Natural killer cell treated with Interleukin-12 subunit alpha and Interleukin-12 subunit beta and Interleukin-15 and Interleukin-18, amount 100 ng/mL, for 72 hours (primary cell): ENCODE data around the gene SERAC1. TPM values are rescaled to one million over a fixed set of nuclear protein-coding genes. Genes with fewer than 3 reads are reported as not detected.

Source experiments
- ATAC-seq, 2 donors: fragments of 150-1000 bp; cut with Tn5 transposase in 1 of 2; sonication (Bioruptor Pico), chemical (Tn5 transposase) in 1 of 2; 2 replicates each; pipeline ENCODE4 v1.10.0; 2021
- DNase-seq: peaks from one replicate; pipeline ENCODE4 v3.0.0; 2022; ENCODE audit warnings: low spot score
- H3K27ac Mint-ChIP-seq, 2 donors: 1 replicate in 1 of 2; 2 replicates in 1 of 2; pipeline ENCODE4 v1.8.0; 2022; ENCODE audit warnings: mixed read lengths in 2 of 2, mild to moderate bottlenecking in 1 of 2, moderate library complexity in 1 of 2
- H3K27me3 Mint-ChIP-seq, 2 donors: 1 replicate in 1 of 2; 2 replicates in 1 of 2; pipeline ENCODE4 v1.8.0; 2022; ENCODE audit warnings: mixed read lengths in 2 of 2
- H3K36me3 Mint-ChIP-seq: one replicate; pipeline ENCODE4 v1.8.0; 2022; ENCODE audit warnings: mixed read lengths
- H3K4me1 Mint-ChIP-seq, 2 donors: 1 replicate in 1 of 2; 2 replicates in 1 of 2; pipeline ENCODE4 v1.8.0; 2022; ENCODE audit warnings: low read depth in 2 of 2, mixed read lengths in 2 of 2, mild to moderate bottlenecking in 1 of 2
- H3K4me3 Mint-ChIP-seq: one replicate; pipeline ENCODE4 v1.8.0; 2022; ENCODE audit warnings: mixed read lengths
- H3K9me3 Mint-ChIP-seq: 2 replicates; pipeline ENCODE4 v1.8.0; 2022; ENCODE audit warnings: mixed read lengths
- total RNA-seq, 2 donors: library from RNA; stranded (reverse); gene quantifications; one replicate each; pipeline ENCODE4 v1.2.3, GENCODE V29; 2022

The SERAC1 gene
- total RNA-seq, 2 donors from 2014 or later, result 4.9 to 7.9 TPM

GRCh38 chr6:158061361-158061708 is 106.7 kb downstream of the SERAC1 start:
- ATAC-seq, result no peak

GRCh38 chr6:158060455-158061360 is 107.4 kb downstream of the SERAC1 start:
- Mint-ChIP-seq H3K9me3 (no peaks in the 10 kb centered on the region), H3K27ac (peak overlapping the region in 1 of 2 donors; percentile 54), H3K36me3 (no peaks in the 10 kb centered on the region), H3K27me3 (no peaks in the 10 kb centered on the region), H3K4me3 (no peak overlapping the region), H3K4me1 (peaks cover 7 to 24% of the 10 kb centered on the region in 2 donors)
- peak; percentile 34 for DNase-seq
- ATAC-seq, result no peak

More at GRCh38 chr6:158061361-158061708, 106.7 kb downstream of the SERAC1 start:
- Mint-ChIP-seq H3K4me1 (peaks cover 11 to 24% of the 10 kb centered on the region in 2 donors), H3K9me3 (no peaks in the 10 kb centered on the region), H3K27ac (no peak overlapping the region), H3K27me3 (no peaks in the 10 kb centered on the region), H3K36me3 (no peaks in the 10 kb centered on the region), H3K4me3 (no peak overlapping the region)
- no peak for DNase-seq

Other genes starting within 250 kb of the SERAC1 start
- gene SYNJ2, start 186.4 kb downstream of the SERAC1 start, total RNA-seq, result 10 to 100 TPM; 24.7 to 37.3 TPM
- 10 to 100 TPM; 12.7 to 13.1 TPM for gene GTF2H5, start 88 bp upstream of the SERAC1 start, total RNA-seq
- 10 to 100 TPM; 16.5 to 30.4 TPM for gene TULP4, start 144.2 kb upstream of the SERAC1 start, total RNA-seq